Left ventricle myocardium inferior (tissue), 1 donor: ENCODE measurements around the gene RETSAT. TPM values are rescaled to one million over a fixed set of nuclear protein-coding genes. Genes with fewer than 3 reads are reported as not detected.
"Not testable (repeated sequence)": the region's sequence is repeated elsewhere in the genome, so short reads cannot be mapped to it uniquely, and the experiment has no call there.

Experiments used
- DNase-seq: peaks from one replicate; pipeline ENCODE4 v3.0.0-alpha.2; 2020
- H3K27ac ChIP-seq: fragments of 200-600 bp; replicated peaks from 2 replicates; pipeline ENCODE4 v1.8.0; 2021
- H3K27me3 ChIP-seq: fragments of 200-600 bp; 2 replicates; pipeline ENCODE4 v1.8.0; 2021; ENCODE audit warnings: low read depth
- H3K36me3 ChIP-seq: fragments of 200-600 bp; 2 replicates; pipeline ENCODE4 v1.8.0; 2021
- H3K4me1 ChIP-seq: fragments of 200-600 bp; 2 replicates; pipeline ENCODE4 v1.8.0; 2021
- H3K4me3 ChIP-seq: fragments of 200-600 bp; 2 replicates; pipeline ENCODE4 v1.8.0; 2021; ENCODE audit warnings: mild to moderate bottlenecking, moderate library complexity
- H3K9me3 ChIP-seq: fragments of 200-600 bp; replicated peaks from 2 replicates; pipeline ENCODE4 v1.8.0; 2021
- intact Hi-C: fragments of 100-400 bp; cut with micrococcal nuclease; formaldehyde crosslinking; loops from one replicate; pipeline ENCODE4 v1.11.0; 2022
- total RNA-seq: library from RNA; stranded (reverse); fragmentation: NEBNext Ultra II Directional; extraction: Animal tissue kit (Norgen Biotek cat#: 25700); gene quantifications from one replicate; pipeline ENCODE4 v1.2.1, GENCODE V29; 2021
- TF ChIP-seq, protein P1 (sequence below): fragments of 200-600 bp; IDR thresholded peaks from 2 replicates; pipeline ENCODE4 v1.8.0; 2021; ENCODE audit warnings: antibody characterized with exemption, mild to moderate bottlenecking, borderline replicate concordance
- donor health status: DM: no; HTN: yes; CAD: no; lungs with severe emphysema.

The RETSAT gene
- total RNA-seq, 1 donor from 2014 or later, result 39.4 TPM

DNA sequence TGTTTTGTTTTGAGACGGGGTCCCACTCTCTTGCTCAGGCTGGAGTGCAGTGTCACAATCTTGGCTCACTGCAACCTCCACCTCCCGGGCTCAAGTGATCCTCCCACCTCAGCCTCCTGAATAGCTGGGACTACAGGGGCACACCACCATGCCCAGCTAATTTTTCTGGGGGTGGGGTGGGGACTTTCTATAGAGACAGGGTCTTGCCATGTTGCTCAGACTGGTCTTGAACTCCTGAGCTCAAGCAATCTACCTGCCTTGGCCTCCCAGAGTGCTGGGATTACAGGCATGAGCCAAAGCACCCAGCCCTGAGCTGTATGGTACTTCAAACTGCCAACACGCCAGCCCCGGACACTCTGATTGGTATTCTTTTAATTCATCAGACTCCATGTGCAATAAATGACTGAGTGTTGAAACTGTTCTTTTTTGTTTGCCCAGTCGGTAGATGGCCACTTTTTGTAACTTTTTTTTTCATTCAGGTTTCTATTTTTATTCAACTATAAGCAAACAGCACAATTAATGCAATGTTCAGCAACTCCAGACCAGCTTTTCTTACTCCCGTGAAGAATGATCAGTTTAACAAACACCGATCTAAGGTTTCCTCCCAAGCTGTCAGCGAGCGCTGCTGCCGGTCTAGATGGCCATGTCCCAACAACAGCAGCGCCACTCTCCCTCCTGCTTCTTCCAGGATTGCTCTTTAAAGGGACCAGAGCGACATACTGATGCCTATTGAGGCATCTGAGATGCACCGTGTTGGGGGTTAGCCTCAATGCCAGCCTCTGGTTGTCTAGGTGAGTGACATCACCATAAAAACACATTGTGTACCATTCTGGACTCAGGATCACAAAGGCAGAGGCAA lies 14.1 kb downstream of the RETSAT start:
- TF ChIP-seq, protein P1, sequence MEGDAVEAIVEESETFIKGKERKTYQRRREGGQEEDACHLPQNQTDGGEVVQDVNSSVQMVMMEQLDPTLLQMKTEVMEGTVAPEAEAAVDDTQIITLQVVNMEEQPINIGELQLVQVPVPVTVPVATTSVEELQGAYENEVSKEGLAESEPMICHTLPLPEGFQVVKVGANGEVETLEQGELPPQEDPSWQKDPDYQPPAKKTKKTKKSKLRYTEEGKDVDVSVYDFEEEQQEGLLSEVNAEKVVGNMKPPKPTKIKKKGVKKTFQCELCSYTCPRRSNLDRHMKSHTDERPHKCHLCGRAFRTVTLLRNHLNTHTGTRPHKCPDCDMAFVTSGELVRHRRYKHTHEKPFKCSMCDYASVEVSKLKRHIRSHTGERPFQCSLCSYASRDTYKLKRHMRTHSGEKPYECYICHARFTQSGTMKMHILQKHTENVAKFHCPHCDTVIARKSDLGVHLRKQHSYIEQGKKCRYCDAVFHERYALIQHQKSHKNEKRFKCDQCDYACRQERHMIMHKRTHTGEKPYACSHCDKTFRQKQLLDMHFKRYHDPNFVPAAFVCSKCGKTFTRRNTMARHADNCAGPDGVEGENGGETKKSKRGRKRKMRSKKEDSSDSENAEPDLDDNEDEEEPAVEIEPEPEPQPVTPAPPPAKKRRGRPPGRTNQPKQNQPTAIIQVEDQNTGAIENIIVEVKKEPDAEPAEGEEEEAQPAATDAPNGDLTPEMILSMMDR, result no peak
- H3K4me1 ChIP-seq, result no peaks in the 10 kb centered on the region
- intact Hi-C loops, result no loop called here
- no peak overlapping the region for H3K27ac ChIP-seq
- no peak overlapping the region for H3K4me3 ChIP-seq
- H3K27me3 ChIP-seq, result no peaks in the 10 kb centered on the region
- DNase-seq, result no peak
- H3K9me3 ChIP-seq, result no peaks in the 10 kb centered on the region
- H3K36me3 ChIP-seq, result peaks cover 20% of the 10 kb centered on the region

DNA sequence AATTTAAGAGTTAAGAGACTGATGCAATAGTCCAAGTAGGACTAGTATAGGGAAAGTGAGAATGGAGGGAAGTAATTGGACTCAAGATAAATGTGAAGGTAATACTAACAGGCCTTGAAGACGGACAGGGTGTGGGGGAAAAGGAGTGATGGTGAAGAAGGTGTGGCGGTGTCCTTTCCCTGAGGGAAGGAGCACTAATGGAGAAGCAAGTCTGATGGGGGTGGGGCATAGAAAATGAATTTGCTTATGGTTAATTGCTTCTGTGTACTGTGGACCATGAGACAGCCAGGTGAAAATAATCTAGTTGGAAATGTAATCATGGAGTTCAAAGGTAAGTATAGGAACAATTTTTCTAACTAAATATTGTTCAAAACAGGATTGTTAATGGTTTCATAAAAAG lies 19.4 kb downstream of the RETSAT start:
- intact Hi-C loops, result no loop called here
- TF ChIP-seq, protein P1, result no peak
- no peaks in the 10 kb centered on the region for H3K9me3 ChIP-seq

DNA sequence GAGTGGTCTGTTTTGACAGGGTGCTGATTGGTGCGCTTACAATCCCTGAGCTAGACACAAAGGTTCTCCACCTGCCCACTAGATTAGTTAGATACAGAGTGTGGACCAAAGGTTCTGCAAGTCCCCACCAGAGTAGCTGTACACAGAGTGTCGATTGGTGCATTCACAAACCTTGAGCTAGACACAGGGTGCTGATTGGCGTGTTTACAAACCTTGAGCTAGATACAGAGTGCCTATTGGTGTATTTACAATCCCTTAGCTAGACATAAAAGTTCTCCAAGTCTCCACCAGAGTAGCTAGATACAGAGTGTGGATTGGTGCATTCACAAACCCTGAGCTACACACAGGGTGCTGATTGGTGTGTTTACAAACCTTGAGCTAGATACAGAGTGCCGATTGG lies 20.5 kb downstream of the RETSAT start:
- intact Hi-C loops, H3K4me1 ChIP-seq, H3K27me3 ChIP-seq, H3K36me3 ChIP-seq, H3K4me3 ChIP-seq, H3K27ac ChIP-seq, H3K9me3 ChIP-seq, DNase-seq: not testable (repeated sequence)

More for the DNA sequence above, 19.4 kb downstream of the RETSAT start:
- Histone ChIP-seq H3K27me3 (no peaks in the 10 kb centered on the region), H3K4me1 (no peaks in the 10 kb centered on the region), H3K36me3 (no peaks in the 10 kb centered on the region), H3K4me3 (no peak overlapping the region), H3K27ac (no peak overlapping the region)
- DNase-seq, result no peak

DNA sequence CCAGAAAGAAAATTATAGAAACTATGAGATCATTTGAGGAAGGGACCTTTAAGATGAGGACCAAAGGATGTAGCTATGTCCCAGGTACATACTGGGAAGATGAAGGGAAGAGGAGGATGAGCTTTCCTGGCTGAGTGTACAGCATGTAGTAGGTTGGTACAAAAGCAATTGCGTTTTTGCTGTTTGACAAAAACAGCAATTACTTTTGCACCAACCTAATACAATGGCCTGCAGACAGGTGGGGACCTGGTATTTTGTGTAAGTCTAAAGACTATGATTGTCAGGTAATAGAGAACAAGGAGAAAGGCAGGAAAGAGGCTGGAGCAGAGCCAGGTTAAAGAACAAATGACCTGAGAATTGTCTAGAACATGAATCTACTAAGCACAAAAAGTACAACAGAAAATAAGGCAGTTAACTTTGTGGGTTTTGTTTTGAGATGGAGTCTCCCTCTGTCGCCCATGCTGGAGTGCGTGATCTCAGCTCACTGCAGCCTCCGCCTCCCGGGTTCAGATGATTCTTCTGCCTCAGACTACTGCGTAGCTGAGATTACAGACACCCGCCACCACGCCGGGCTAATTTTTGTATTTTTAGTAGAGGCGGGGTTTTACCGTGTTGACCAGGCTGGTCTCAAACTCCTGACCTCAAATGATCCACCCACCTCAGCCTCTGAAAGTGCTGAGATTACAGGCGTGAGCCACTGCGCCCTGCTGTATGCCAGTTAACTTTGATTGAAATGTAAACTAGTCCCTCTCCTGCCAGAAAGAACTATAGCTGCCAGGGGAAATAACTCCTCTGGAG lies 23.3 kb downstream of the RETSAT start:
- intact Hi-C loops, result no loop called here

DNA sequence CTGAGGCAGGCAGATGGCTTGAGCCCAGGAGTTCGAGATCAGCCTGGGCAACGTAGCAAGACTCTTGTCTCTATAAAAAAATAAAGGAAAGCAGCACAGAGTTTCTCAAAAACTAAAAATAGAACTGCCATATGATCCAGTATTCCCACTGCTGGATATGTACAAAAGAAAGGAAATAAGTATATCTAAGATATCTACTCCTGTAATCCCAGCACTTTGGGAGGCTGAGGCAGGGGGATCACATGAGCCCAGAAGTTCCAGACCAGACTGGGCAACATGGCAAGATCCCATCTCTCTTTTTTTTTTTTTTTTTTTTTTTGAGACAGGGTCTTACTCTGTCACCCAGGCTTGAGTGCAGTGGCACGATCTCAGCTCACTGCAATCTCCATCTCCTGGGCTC lies 24.6 kb downstream of the RETSAT start:
- H3K9me3 ChIP-seq, H3K36me3 ChIP-seq, intact Hi-C loops, H3K4me3 ChIP-seq, H3K27me3 ChIP-seq, DNase-seq, H3K27ac ChIP-seq: not testable (repeated sequence)
- peaks cover 41% of the 10 kb centered on the region for H3K4me1 ChIP-seq

More for the DNA sequence above, 23.3 kb downstream of the RETSAT start:
- Histone ChIP-seq H3K27me3 (no peaks in the 10 kb centered on the region), H3K4me3 (no peak overlapping the region), H3K9me3 (no peaks in the 10 kb centered on the region), H3K36me3 (no peaks in the 10 kb centered on the region), H3K27ac (no peak overlapping the region), H3K4me1 (peaks cover 27% of the 10 kb centered on the region)
- DNase-seq, result no peak
- TF ChIP-seq, protein P1, result no peak

DNA sequence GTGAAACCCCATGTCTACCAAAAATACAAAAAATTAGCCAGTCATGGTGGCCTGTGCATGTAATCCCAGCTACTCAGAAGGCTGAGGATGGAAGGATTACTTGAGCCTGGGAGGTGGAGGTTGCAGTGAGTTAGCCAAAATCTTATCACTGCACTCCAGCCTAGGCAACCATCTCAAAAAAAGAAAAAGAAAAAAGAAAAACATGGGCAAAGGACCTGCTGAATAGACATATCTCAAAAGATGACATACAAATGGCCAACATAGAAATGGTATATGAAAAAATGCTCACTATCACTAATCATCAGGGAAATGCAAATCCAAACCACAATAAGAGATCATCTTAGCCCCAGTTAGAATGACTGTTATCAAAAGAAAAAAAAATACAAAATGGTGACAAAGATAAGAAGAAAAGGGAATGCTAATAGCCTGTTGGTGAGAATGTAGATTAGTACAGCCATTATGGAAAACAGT lies 25.1 kb downstream of the RETSAT start:
- DNase-seq, result no peak
- H3K36me3 ChIP-seq, result peaks cover 8% of the 10 kb centered on the region
- peaks cover 46% of the 10 kb centered on the region for H3K4me1 ChIP-seq
- H3K4me3 ChIP-seq, result no peak overlapping the region
- intact Hi-C loops, result no loop called here
- no peaks in the 10 kb centered on the region for H3K27me3 ChIP-seq
- no peaks in the 10 kb centered on the region for H3K9me3 ChIP-seq
- H3K27ac ChIP-seq, result no peak overlapping the region
- TF ChIP-seq, protein P1, result no peak
